Activated CD4-positive, alpha-beta T cell treated with anti-CD3 and anti-CD28 coated beads, Interleukin-2, amount 50 U/mL, for 24 hours (primary cell): Measurements from ENCODE around the gene TNS2.

Experiments used
- DNase-seq, 2 donors: peaks; one replicate each; pipeline ENCODE4 v3.0.0-alpha.2; 2020; ENCODE audit warnings: low read depth in 1 of 2, low spot score in 1 of 2

Gene TNS2

DNA sequence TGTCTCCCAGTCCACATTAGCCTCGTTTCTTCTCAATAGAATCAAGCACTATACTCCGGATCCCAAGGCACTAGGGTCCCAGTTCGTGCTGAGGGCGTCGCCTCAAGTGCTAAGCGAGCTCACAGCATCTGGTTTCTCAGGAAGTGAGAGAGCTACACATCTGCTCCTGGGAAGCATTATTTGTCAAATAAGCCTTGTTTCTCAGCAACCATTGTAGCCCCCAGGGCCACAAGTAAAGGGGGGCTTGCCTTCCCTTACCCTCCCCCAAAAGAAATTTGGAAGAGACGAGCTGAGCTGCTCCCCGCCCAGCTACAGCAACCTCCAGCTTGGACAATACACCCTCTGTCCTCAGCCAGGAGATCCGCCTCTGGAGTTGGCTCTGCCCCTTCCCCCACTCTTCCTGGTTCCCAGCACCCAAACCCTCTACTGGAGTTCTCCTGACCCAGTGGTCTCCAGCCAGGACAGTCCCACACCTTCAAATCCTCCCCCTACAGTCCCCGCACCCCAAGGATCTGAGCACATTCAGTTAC is 5.7 kb upstream of the TNS2 start:
- DNase-seq = no peak

DNA sequence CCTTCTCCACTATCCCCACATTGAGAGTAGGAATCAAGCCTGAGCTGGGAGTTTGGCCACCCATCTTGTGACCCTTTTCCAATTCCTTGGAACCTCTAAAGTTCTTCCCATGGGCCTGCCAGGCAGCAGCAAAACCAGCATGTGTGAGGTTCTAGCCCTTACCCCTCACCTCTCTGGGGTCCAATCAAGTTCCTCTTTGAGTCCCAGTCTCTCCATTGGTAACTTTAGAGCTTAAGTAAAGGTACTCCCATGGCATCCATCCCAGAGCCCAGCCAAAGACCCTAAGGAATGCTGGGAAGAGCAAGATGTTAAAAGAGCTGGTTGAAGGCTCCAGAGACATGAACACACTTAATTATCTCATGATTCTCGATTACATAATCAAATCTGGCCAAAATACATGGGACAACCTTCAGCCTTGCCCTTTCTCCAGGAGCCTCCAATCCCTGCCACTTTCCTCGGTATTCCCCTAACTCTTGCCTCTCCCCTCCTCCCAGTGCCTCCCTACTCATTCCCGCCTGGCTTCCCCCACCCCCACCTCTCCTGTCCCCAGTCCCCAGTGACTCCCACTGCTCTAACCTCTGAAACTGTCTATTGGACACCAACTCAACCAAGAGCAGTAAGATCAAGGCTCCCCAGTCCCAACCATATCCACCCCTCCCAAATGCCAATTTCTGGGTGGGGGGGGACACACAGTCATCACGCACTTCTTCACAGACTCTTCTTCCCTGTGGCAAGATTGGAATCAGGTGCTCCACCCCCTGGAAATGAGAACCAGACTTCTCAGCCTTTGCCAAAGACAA is 4.8 kb upstream of the TNS2 start:
- no peak for DNase-seq

DNA sequence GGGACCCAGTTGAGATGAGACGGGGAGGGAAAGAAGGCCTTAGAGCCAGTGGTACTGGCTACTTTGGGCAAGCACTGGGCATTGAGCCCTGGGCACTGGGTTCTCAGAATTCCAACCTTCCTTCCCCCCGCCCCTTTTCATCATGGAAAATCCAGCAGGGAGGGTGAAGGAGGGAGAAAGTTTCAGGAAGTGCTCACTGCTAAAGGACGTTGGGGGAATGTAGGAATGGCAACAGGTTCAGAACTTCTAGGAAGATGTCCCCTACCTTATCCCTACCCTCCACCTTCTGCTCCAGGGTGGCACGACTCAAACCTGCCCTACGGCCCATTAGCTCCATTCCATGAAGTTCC is 4.2 kb upstream of the TNS2 start:
- no peak for DNase-seq

DNA sequence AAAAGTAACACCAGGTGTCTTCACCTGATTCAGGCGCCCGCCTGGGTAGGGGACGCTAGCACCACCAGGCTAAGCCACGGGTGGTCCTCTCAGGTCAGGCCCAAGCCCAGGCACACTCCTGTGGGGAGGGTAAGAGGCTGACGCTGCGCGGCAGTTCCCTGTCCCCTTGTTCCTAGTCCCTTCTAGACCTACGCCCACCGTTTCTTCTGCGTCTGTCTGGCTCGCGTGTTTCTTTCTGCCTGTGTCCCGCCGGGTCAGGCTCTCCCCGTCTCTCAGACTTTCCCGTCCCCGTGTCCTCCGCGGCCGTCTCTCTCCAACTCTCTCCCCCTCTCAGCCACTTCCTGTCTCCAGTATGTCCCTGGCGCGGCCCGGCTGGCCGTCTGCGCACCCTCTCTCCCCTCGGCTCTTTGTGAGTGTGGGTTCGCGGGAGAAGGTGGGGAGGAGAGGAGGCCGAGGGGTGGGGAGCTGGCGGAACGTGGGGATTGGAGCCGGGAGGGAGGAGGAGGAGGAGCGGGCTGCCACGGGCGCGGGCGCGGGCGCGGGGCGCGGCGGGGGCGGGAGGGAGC is 3.1 kb upstream of the TNS2 start:
- peak in 1 of 2 donors; percentile 39 for DNase-seq

DNA sequence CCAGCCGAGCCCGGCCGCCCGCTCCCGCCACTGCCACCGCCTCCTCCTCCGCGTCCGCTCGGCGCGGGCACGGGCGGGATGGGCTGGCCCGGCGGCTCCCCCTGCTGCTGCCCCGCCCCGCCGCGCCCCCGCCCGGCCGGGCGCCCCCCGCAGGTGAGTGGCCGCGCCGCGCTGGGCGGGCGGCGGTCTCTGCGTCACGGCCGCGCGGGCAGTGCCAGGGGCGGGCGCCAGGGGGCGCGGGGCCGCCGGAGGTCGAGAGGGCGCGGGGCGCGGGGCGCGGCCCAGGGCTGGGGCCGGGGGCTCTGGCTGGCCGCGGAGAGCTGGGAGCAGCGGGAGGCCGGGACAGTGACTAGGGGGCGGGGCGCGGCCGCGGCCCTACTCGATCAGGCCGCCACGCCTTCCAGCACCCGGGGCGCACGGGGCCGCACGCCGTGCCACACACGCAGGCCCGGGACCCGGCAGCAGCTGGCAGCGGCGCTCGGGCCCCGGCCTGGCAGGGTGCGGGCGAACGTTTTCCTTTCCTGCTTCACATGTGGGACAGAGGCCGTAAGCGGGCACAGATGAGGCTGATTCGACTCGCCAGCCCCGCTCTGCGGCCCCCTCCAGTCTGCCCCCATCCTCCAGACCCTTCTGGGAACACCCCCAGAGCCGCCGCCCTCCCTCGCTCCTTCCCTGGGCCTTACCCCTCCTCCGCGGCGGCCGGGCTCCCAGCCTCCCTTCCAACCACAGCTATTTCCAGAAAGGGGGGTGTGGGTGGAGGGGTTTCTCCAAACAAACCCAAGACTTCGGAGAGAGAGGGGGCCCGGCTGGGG is 2.4 kb upstream of the TNS2 start:
- DNase-seq = peak; percentile 33 to 44

DNA sequence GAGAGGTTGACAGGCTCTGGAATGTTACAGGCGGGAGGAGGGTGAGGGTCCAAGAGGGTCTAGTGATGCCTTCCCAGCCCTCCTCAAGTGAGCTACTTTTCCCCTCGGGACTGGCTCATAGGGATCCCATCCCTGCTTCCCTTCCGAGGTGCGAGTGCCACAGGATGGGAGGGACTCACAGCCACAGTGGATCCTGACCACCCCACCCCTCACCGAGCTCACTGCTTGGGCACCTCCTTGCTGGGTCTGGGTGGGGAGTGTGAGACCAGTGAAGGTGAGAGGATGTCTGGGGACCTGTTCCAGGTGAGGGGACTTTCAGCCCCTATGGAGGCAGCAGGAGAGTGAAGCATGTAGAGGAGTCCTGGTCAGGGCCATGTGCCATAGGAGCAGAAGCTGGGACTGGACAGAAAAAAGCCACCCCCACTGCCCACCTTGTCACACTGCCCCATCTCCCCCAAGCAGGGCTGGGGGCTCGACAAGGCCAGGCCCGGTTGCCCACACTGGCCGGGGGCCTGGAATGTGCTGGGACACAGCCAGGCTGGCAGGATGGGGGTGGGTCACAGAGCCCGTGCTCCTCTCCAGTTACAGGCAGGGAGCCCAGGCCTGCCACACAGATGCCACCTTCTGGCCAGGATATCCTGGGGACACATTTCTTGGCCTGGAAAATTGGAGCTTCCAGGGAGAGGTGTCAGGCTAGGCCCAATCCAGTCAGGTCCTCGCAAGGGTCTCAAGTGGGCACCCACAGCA is 1.7 kb upstream of the TNS2 start:
- no peak for DNase-seq

DNA sequence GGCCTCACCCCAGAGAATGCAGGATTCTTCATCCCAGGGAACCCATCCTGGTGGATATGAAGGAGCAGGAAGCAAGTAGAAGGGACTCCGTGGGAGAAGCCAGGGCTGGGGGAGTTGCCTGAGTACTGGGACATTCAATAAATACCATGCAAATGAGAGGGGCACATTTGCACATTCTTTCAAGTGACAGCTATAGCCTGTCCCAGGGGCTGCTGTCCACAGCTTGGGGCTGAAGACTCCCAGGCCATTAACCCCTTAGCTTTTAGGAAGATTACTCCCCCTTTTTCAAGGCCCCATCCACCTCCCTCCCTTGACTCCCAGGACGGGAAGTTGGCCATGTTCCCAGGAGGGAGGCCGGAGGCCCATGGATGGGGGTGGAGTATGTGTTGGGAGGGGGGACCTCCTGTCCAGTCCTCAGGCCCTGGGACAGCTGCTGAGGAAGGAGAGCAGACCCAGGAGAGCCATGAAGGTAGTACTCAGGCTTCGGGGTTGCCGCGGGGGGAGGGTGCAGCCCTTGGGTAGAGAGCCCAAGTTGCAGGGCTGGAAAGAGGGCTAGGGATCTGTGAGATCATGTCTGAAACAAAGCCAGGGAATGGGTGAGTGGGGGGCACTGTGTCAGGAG is 974 bp upstream of the TNS2 start:
- DNase-seq = no peak

DNA sequence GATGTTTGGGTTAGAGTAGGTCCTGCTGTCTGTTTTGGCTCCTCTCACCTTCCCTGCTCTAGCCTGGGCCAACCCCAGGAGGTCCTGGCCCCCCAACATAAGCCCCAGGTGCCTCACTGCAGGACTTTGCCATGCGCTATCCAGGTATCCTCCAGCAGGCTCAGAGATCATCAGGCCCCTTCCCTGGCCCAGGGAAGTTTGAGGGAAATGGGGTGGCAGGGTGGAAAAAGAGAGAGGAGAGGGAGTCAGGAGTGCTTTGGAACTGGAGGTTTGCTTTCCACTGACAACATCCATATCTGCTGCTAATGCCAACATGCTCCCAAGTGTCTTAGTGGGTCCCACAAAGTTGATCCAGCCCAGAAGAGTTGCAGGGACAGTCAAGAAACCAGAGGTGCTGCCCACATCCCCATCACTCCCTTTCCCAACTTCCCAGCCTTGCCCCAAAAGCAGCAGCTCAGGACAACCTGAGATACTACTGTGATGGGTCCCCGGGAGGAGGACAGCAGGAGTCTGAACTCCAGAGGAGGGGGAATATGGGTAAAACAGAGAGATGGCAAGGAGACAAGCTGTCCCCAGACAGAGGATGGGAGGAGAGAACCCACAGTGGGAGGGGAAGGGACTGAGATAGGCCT is 677 bp downstream of the TNS2 start:
- DNase-seq = no peak

DNA sequence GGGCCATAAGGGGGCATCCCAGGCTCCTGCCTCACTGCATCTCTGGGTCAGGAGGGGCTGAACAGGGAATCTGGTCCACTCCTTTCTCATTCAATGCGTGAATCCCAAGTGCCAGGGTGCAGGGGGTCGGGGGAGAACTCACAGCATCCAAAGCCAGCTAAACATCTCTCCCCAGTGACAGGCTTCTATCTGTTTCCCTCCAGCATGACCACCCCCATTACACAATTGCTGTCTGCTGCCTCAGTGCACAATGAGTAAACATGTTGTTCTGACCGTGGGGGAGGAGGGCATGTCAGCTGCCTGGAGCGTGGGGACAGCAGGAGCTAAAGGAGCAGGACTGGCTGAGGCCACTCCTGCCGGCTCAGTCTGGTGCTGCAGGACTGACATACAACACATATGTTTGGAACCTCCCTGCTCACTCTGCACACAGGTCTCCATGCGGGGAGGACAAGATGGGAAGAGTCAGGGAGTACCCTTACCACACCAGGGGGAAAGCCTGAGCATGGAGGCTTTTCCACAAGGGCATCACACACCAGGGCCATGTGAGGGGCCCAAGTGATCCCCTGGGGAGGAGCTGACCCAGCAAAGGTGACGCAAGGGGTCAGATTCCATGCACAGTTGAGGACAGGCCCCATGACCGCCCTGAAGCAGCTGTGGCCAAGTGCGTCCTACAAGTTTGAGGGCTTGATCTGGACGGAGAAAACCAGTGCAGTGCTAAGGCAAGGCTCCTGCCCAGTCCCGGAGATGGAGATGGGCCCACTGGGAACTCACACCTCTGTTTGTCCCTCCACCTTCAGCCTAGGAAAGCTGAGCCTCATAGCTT is 1.4 kb downstream of the TNS2 start:
- no peak for DNase-seq

DNA sequence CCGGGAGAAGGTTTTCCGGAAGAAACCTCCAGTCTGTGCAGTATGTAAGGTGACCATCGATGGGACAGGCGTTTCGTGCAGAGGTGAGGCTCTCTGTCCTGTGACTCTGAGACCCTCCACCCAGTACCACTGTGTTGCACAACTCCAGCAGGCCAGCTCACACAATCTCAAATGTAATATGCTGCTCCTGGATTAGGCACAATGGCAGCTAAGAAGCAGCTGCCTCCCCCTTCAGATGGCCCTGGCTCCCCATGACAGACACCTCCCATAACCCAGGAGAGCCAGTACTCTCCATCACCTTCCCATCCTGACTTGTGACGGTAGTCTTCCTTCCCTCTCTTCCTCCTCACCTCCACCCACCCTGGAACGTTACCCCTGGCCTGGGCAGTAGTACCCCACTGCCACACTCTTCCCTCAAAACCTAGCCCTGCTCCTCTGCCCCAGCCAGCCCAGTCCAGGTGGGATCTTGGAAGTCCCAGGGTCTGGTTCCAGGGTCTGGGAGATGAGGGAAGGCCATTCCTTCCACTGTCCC is 2.1 kb downstream of the TNS2 start:
- DNase-seq = no peak

DNA sequence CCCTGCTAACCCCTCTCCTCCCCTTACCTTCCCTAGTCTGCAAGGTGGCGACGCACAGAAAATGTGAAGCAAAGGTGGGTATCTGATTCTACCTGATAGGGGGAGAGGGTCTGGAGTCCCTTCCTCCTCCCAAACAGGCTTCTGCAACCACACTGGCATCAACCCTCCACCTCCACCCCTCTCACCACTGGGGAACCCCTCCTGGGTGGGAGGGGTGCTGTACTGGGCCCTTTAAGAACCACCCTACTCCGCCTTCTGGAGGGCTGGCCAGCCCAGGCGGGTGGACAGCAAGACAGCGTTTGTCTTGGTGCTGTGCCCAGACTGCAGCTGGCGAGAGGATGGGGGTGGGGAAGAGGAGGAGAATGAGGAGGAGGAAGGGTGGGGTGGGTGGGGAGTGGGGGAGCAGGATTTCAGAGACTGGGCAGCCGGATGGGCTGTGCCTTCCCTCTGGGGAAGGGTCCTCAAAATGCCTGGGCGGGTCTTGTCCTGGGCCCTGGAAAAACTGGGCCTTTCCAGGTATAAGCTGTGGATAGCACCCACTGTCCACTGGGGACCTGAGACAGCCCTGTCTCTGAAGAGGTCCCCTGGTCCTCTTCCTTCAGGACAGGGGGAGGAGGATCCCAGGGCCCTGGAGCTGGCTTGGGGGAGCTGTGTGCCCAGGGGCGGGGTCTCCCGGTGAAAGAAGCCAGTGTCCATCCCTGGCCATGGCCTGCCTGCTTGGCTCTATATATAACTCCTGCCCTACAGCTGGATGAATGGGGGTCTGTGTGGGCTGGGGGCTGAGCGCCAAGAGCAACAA is 2.8 kb downstream of the TNS2 start:
- DNase-seq = no peak

DNA sequence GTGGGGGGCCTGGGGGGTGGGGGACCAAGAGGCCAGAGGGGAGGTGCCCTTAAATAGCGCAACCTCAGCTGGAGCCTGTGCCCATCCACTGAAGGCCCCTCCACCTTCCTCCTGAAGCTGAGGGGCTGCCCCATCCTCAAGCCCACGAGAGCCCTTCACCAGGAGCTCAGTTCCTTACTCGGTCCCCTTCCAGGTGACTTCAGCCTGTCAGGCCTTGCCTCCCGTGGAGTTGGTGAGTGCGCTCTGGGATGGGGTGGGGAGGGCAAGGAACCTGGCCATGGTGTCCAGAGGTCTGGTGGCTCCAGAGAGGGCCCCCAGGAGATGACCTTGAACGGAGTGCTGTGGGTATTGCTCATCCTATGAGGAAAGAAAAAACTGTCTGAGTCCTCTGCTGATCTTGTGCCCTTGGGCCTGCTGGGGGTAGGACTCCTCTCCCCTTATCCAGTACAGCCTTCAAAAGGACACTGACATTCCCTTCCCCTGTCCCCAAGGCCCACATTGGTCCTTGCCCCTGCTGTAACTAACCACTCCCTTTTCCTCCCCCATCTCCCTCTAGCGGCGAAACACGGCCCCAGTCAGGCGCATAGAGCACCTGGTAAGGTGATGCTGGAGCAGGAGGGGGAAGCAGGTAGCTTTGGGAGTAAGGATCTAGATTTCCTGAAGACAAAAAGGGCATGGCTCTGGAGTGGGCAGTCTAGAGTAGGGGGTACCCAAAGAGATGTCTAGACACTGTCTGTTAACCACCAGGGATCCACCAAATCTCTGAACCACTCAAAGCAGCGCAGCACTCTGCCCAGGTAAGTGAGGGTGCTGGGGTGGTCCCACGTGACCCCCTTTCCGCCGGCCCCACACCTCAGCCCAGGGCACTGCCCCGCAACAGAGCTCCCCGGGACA is 3.6 kb downstream of the TNS2 start:
- peak in 1 of 2 donors; percentile 30 for DNase-seq

DNA sequence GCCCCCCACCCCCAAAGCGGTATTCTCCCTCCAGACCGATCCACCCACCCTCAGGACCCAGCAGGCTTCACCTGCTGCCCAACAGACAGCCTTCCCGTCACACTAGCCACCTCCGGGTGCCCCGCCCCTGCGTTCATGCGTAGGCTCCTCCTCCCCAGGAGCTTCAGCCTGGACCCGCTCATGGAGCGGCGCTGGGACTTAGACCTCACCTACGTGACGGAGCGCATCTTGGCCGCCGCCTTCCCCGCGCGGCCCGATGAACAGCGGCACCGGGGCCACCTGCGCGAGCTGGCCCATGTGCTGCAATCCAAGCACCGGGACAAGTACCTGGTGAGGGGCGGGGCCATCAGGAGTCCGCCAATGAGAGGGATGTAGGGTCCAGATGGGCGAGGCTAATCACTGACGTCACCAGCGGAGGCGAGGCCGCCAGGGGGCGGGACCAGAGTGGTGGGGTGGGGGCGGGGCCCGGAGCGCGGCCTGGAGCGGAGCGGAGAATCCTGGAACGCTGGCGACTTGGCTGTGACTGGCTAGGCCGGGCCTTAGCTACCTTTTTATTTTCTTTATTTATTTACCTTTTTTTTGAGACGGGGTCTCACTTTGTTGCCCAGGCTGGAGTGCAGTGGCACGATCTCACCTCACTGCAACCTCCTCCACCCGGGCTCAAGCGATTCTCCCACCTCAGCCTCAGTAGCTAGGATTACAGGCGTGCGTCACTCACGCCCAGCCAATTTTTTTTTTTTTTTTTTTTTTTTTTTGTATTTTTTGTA is 4.4 kb downstream of the TNS2 start:
- DNase-seq = peak; percentile 87 to 91

DNA sequence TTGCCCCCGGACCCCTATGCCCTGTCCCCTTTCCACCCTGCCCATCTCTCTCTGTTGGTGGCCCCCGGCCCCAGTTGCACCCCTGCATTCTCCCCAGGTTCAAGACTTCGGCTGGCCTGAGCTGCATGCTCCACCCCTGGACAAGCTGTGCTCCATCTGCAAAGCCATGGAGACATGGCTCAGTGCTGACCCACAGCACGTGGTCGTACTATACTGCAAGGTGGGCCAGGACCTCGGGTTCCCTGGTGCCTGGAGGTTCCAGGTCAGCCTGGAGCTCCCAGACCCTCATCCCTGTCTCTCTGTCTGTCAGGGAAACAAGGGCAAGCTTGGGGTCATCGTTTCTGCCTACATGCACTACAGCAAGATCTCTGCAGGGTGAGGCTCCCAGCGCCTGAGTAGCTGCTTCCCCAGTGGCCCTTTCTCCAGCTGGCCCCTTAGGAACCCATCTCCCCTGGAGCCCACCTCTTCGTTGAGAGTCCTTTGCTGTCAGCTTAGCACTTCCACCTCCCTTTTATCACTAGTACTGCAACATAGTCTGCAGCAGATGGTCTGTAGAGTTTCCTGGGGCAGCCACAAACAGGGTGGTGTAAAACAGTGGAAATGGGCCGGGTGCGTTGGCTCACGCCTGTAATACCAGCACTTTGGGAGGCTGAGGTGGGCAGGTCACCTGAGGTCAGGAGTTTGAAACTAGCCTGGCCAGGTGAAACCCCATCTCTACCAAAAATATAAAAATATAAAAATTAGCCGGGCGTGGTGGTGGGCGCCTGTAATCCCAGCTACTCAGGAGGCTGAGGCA is 5.8 kb downstream of the TNS2 start:
- no peak for DNase-seq

DNA sequence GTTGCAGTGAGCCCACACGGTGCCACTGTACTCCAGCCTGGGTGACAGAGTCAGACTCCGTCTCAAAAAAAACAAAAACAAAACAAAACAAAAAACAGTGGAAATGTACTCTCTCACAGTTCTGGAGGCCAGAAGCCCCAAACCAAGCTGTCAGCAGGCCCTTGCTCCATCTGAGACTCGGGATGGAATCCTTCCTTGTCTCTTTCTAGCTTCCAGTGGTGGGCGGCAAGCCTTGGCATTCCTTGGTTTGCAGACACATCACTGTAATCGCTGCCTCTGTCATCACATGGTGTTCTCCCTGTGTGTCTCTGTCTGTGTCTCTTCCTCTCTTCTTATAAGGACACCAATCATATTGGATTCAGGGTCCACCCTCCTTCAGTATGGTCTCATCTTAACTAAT is 6.4 kb downstream of the TNS2 start:
- no peak for DNase-seq

DNA sequence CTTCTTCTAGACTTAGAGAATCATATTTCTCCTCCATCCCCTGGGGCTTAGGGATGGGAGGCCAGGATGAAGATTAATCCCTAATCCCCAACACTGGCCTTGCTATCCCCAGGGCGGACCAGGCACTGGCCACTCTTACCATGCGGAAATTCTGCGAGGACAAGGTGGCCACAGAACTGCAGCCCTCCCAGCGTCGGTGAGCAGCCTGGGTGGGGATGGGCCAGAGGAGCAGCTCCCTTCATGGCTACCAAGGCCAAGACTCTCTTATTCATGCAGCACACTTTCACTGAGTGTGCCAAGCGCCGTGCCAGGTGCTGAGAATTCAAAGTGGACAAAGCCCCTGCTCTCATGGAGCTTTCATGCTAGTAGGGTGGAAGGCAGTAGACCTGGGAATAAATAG is 7.0 kb downstream of the TNS2 start:
- no peak for DNase-seq
